NCI-H226 (cell line): ENCODE results near the gene REPS2.

Source experiments
- DNase-seq: peaks from one replicate; pipeline ENCODE4 v3.0.0-alpha.2; 2015

Gene REPS2

GRCh38 chrX:17038681-17039161, 92.3 kb downstream of the REPS2 start:
- DNase-seq = no peak

GRCh38 chrX:17039826-17040225, 93.4 kb downstream of the REPS2 start:
- peak; percentile 21 for DNase-seq

DNA sequence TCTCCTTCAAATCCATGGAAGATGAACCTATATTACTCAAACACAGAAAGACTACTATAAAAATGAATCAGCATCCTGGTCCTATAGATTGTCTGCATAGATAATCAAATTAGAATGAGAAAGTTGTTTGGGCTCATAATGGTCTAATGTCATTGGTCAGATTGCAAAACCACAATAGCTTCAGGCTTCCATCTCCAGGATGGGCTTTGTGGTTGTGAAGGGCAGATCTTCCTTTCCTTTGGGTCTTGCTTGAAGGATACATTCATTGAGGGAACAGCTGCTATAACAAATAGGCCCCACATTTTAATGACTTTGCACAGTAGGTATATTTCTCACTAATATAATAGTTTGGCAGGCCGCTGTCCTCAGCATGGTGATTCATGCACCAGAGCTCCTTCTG, 94.3 kb downstream of the REPS2 start:
- DNase-seq = no peak

DNA sequence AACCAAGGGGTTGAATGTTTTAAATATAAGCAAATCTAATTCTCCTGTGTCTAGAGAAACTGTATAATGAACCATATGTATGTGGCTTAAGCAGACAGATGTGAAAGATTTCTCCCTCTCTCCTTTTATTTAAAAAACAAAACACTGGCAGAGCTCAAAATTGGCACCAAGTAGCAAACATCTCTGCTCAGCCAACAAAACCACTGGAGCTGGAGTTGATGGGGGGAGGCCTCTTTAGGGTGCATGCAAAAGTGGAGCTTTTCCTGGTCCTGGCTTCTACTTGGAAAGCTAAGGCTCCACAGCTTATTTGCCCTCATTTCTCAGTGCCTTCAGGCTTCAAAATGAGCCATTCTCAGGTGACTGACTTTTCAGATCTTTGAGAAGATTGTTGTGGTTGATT, 95.6 kb downstream of the REPS2 start:
- DNase-seq = no peak

- DNase-seq = peak; percentile 34
These were observed 100.1 kb downstream of the REPS2 start for GRCh38 chrX:17046478-17047097.

DNA sequence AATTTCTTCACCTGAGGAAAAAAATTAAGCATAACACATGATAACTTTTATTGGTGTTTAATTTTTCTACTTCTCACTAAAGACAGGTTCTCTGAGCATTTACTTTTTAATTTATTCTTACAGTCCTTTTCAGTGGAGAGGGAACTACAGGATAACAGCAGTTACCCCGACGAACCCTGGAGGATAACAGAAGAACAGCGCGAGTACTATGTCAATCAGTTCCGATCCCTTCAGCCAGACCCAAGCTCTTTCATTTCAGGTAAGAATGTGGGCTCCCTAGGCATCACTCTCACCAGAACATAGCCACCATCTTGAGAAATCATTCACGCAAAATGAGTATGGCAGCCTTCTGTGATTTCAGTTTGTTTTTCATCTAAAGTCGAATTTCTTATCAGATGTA, 100.8 kb downstream of the REPS2 start:
- DNase-seq = no peak

GRCh38 chrX:17052210-17052609, 105.8 kb downstream of the REPS2 start:
- DNase-seq = no peak

DNA sequence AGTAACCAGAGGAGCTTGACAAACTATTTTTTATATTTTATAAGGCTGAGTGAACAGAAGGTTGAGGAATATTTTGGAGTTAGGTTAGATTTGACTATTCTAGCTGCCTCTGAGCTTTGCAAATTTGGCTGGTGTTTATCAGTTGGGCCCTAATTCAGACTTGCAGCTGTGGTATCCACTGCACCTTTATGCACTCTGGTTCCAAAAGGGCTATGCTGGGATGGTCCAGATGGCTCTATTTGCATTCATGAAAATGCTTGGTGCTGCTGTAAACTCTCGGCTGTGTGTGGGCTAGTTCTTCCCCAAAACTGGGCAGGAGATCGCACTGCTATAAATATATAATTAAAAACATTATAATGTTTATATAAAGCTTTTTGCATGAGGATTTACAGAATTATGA, 106.3 kb downstream of the REPS2 start:
- no peak for DNase-seq

DNA sequence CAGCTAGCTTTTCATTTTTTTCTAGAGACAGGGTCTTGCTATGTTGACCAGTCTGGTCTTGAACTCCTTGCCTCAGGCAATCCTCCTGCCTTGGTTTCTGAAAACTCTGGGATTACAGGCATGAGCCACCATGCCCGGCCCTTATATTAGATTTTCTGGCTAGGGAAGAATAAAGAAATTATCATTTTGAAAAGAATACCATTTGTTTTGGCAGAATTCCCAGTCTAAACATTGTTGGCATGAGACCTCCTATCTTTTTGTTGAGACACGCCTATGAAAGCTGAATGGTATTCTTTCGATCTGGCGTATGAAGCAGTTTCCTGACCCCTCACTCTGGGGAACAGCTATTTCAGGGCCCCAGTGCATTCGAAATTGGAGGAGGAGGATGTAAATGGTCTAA, 107.0 kb downstream of the REPS2 start:
- no peak for DNase-seq

DNA sequence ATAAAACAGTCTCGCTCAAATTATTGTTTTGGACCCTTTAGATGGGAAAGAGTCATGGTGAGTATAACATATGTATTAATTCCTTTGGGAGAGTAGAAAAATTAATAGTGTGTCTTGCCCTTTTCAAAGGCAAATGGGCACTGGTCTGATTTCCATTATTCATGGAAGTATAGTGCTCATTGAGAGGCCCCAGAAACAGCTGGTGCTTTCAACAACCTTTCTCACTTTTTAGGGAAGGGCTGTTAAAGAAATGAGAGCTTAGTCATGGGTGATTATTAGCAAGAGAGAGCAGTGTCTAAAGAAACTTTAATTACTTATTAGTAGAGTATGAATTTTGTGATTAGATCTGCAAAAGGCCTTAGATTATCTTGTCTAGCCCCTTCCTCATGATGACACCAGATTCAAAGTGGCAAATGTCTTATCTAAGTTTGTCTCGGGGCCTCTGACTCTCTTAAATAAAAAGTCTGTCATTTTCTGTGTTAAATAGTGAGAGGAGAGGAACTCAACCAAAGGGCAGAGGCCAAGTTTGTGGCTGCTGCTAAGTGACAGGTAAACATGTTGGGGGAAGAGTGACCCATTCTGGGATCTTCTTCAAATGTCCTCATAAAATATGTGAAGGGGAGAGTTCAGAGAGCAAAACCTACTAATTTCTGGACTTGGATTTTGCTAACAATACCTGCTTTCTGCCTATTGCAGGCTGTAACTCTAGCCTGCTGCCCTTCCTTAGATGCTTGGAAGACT, 110.6 kb downstream of the REPS2 start:
- DNase-seq = no peak

- DNase-seq = no peak
These were observed 115.6 kb downstream of the REPS2 start for GRCh38 chrX:17062065-17062464.

GRCh38 chrX:17065100-17065499, 118.6 kb downstream of the REPS2 start:
- no peak for DNase-seq

DNA sequence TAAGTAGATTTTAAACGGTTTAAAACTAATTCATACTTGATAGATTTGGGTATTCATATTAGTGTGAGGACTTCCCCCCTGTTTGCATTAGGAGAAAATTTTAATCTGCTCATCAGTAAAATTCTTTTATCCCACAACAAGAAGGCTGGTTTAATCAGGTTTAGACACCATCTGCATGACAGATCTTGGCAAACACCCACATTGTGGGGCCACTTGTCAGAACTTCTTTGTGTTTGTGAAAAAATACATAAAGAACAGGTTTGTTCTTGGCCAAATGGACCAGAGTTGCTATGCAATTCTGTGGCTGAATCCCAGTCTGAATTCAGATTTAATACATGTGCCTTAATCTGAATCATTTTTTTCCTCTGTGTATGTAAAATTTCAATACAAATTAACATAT, 121.1 kb downstream of the REPS2 start:
- DNase-seq = no peak

DNA sequence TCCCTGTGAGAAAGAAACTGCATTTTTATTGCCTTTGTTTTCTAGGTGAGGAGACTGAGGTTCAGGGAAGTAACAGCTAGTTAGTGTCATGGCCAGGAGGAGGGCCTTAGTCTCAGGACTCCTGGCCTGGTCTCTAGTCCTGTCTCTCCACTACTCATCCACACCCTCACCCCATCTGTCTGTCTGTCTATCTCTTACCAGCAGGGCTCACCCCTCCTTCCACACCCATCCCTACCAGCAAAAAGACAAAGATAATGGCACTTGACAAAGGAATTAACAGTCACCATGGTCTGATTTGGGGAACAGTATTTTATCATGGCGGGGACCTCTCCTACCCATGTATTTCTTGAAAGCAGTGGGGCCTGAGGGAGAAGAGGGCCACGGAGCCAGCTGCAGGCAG, 125.8 kb downstream of the REPS2 start:
- DNase-seq = no peak

DNA sequence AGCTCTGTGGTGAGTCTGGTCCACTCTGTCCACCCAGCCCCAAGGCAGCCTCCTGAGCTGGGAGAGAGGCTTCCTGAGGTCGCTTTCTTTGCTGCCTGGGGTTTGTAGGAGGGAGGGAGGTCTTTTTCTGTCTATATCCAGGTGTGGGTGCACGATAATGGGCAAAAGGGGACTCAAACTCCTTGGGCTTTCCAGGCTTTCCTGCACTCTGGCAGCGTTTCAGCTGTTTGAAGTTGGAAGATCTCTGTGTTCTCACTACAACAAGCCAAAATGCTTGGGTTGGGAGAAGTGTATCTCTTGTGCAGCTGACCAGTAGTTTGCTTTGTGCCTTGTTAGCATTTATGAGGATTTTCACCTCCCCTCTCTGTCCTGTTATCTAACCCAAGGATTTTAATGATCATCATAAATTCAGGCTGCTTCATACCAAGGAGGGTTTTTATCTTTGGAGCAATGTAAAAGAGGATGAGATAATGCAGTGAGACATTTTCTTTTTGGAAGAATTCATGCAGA, 126.3 kb downstream of the REPS2 start:
- no peak for DNase-seq

- DNase-seq = no peak
These were observed 128.5 kb downstream of the REPS2 start for GRCh38 chrX:17075004-17075403.

DNA sequence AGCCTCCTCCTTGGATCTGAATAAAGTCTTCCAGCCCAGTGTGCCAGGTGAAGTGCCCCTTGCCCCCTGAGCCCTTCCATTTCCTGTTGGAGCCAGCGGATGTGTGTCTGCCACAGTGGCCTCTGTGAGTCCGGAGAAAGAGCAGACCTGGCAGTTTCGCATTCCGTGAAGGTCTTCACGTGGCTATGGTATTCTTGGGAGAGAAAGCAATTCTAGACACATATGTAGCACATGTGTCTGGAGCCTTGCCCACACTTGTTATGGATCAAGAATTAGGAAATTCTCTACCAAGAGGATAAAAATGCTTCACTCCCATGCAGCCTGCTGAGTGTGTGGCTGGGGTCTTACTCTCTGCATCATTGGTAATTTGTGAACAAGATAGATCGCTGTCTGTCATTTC, 130.9 kb downstream of the REPS2 start:
- no peak for DNase-seq

DNA sequence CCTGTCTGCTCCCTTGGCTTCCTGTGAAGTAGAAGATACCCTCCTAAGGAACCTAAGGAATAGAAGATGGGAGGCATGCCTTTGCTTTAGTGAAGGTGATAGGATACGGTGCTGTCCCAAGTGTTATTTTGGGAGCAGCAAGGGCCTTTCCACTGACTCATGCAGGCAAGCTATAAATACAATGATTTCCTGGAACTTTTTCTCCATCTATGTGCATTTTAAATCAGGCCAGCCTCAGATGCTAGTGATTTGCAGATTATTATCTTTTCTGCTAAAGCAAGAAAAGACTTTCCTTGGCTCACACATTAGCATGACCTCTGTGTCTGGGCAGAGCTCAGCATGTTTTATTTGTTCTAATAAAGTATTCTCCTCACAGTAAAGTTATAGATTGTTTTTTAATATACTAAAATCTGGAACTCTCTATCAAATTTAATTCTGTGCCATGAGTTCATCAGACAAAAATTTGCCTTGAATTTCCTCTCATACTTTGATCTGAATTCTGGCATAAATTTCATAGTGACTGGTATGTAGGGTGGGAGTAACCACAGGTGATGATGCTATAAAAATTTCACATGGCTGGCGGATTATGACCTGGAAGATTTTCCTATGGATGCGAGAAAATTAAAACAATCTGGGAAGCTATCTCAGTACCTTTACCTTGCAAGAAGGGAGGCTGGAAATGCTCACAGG, 131.7 kb downstream of the REPS2 start:
- DNase-seq = no peak

DNA sequence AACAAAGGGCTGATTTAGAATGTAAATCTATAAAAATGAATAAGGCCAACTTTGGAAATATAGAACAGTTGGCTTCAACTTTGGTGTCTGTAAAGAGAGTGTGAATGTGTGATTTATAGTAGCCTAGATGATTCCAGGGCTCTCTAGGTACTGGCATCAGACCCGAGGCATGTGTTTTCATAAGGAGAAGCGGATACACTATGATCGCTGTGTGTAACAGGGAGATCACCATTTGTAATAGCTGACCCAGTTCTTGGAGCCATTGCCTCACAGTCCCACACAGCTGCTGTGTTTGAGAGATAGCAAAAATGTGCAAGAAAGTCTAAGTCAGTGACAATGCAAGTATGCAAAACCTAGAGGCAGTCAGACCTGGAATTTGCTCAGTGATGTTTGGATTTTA, 135.1 kb downstream of the REPS2 start:
- DNase-seq = no peak

DNA sequence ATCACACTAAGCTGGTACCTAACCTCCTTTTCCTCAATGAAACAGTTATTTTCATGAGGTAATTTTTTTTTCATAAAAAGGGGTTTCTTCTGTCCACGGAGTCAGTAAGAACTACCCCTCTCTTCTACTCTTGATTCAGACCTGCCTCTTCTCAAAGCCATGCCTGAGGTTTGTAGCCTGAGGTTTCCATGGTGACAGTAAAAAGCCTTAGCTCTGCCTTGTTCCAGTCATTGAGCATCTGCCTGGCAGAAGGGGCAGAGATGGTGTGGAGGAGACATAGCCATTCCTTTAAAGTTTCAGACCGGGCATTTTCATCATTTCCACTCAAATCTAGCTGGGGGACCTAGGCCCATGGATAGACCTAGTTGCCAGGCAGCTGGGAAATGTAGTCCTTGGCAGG, 135.5 kb downstream of the REPS2 start:
- no peak for DNase-seq

GRCh38 chrX:17082831-17083230, 136.4 kb downstream of the REPS2 start:
- no peak for DNase-seq

GRCh38 chrX:17086317-17086716, 139.9 kb downstream of the REPS2 start:
- DNase-seq = no peak

- DNase-seq = no peak
These were observed 148.7 kb downstream of the REPS2 start for GRCh38 chrX:17095161-17095560.
